Central memory CD4-positive, alpha-beta T cell (primary cell): ENCODE measurements around the gene ACY1.

Experiments
- DNase-seq: peaks from one replicate; pipeline ENCODE4 v3.0.0; 2022
- total RNA-seq, 3 experiments: gene quantifications; one replicate each; lab custom pipeline; 2026; lab: John Stamatoyannopoulos, UW

Gene ACY1
- total RNA-seq: 0.22 to 1.6 (median 0.96) reads per million in 3 experiments

DNA sequence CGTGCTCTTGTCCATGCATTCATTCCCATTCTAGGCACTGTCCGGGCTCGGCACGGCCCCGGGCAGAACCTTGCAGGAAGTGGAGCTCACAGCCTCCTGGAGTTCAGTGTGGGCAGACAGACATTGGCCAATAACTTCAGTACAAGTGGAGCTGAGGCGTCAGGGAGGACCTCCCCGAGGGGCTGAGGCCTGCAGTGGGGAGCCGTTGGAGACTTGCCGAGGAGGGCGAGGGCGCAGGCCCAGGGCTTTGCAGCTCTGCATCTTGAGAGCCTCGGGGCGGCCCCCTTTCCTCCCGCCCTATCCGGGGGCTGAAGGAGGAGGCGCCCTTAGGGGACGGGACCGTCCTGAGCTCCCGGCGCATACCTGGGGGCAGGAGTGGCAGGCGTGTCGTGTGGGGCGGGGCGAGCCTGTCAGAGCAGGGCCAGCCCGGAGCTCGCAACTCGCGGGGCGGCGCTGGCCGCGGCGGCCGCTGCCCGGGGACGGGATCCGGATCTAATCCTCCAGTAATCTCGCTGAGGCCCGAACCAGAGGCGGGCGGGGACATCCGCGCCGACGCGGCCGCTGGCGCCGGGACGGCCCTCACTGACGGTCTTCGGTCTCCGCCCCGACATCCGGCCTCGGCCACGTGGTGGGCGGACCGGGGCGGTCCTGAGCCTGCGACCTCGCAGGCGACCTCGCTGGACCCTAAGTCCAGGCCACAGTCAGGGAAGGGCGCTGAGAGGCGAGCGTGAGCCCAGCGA, at the start of gene ACY1:
ACY1 (plus strand) TSS at position 698 of the 740 bp plus-strand sequence. CDS start 530 bp downstream, outside the sequence.
- DNase-seq: peak; percentile 61

DNA sequence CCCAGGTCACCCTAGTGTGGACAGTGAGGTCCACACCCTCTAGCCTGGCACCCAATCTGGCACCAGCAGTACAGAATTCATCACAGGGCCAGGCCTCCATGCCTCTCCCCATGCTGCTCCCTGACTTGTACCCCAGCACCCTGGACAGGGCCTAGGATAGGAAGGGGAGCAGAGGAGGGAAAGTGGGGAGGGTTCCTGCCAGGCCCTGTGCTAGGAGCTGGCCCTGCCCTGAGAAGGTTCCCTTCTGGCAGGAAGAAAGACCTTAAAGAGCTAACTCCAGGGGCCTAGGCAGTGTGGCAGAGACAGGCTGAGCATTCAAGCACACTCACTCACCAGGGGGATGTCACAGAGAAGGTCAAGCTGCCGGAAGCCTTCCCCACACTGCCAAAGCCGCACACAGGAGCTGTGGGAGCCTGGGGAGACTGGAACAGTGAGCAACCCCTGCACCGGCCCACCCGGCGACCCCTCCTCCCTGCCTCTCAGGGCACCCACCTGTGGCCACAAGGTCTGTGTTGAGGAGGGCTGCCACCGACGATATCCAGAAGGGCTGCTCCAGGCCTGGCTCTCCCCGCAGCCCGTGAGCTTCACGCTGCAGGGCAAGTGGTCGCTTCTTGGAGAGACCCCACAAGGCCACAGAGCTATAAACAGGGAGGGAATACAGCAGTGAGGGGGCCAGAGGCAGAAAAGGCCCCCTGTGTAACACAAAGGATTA, 49.0 kb upstream of the ACY1 start:
- no peak for DNase-seq

DNA sequence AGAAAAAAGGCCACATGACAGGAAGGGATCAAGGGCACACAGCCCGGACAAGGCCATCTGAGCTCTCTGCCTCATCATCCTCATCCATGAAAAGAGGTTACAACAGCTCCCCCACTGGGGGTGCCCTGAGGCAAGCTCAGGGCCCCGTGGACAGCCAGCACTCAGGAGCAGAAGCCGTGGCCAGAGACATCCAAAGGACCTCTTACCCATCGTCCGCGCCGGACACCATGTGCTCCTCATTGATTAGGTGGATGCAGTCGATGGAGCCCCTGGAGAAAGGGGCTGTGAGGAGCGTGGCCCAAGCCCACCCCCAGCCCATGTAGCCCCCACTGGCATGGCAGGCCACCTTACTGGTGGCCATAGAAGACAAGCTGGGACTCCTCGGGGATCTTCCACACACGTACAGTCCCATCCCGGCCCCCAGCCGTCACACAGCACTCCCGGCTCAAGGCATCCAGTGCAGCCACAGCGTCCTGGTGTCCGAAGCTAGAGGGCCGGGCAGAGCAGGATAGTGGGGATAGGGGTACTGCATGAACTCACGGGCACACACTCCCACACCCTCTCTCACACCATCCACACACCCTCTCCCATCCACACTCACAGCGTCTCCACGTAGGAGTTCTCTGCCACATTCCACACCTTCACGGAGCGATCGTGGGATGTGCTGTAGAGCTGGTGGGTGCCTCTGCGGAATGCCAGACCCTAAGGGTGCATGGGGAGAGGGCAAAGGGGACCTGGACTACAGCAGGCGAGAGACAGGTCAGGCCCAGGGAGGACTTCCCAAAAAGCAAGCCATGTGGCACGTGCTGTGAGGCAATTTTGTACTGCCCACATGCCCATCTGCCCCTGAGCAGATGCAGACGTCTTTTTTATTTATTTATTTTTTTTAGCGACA, 48.1 kb upstream of the ACY1 start:
- DNase-seq: no peak

DNA sequence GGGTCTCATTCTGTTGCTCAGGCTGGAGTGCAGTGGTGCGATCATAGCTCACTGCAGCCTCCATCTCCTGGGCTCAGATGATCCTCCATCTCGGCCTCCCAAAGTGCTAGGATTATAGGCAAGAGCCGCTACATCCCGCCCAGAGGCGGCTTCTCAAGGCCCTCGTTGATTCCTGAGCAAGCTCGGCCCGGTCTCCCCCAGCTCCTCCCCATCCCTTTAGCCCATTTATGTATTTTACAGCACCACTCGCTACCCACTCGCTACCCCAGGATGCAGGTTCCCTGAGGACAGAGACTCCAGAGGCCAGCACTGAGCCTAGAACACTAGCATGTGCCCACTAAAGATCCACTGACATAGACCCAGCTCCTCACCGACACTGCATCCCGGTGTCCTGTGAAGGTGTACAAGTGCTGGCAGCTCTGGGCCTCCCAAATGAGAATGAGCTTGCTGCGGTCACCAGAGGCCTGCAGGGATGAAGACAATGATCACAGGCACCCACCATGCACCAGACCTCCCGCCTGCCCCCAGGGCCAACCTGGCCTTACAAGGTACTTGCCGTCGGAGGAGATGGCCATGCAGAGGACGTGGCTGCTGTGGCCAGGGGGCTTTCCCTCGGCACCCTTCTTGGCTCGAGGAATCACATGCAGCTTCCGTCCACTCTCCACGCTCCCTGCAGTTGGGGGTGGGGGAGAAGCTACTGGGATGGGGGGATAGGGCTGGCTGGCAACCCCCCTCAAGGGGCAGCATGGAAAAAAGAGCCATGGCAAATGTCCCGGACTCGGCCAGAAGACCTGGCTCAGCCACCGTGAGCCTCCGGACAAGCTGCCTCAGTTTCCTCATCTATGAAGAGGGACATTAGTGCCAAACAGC, 47.2 kb upstream of the ACY1 start:
- DNase-seq: no peak

DNA sequence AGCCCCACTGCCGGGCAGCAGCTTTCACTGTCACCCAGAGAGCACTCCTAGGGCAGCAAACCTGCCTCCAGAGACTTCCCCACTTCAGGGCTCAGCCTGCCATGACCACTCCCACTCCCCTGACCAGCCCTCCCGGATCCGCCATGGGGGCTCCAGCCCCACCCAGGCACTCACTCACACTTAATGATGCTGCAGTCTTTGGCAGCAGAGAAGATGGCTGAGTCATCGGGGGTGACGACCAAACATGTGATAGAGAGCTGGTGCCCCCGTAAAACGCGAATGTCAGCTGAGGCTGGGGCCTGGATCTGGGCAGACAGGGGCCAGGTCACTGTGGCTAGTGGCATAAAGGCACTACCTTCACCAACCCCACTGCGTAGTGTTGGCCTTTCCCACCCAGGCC, 46.3 kb upstream of the ACY1 start:
- no peak for DNase-seq

DNA sequence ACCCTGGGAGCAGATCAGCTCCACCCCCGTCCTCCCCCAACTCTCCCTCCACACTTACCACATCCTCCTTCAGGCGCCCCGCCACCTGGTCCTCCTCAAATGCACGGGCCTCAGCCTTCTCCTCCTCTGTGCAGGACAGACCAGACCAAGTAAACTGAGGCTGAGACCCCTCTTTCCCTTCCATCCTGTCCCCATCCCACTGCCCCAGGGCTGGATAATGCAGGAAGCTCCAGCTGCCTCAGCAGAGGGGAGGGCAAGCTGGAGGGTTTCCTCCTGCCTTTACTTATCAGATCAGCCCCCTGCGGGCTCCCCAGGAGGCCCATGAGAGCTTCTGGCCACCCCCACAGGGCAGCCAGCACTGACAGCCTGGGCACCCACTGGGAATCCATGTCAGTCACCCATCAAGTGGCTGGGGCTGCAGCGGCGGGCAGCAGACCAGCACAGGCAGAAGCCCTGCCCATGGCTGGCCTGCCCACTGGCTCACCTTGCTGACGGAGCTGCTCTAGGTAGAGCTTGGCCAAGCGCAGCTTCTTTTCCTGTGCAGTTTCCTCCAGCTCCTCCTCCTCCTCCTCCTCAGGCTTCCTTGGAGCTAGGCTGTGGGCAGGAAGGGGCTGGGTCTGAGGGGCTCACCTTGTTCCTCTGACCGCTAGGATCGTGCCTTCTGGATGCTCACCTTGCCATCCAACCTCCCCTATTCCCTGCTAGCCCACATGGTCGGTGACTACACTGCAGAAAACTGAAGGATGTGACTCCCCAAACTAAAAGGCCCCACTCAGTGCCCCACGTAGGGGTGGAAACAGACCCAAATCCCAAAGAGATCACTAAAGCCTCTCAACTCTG, 45.5 kb upstream of the ACY1 start:
- no peak for DNase-seq

DNA sequence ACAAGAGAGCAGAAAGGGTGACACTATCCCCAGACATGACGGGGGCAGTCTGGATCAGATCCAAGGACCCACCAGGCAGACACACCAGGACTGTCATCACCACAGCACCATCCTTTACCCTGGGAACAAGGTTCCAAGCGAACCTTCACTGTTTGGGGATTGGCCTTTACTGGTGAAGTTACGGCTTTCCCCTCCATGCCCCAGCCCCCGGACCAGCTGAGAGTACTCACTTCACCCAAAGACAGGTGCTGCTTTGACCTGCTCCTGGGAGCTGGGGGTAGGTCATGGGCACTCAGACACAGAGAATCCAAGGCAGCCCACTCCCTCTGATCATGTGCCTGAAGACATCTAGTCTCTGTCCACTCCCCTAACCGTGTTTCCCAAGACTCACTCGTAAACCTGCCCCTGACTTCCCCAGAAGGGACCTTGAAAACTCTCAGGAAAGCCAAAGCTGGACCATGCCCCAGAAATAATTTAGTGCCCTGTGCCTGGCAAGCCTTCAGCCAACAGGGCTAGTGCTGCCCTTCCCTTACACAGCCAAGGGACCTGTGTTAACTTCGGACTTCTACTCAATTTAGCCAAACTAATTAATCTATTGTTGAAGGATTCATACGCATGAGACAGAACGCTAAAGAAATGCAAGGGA, 44.4 kb upstream of the ACY1 start:
- DNase-seq: no peak

DNA sequence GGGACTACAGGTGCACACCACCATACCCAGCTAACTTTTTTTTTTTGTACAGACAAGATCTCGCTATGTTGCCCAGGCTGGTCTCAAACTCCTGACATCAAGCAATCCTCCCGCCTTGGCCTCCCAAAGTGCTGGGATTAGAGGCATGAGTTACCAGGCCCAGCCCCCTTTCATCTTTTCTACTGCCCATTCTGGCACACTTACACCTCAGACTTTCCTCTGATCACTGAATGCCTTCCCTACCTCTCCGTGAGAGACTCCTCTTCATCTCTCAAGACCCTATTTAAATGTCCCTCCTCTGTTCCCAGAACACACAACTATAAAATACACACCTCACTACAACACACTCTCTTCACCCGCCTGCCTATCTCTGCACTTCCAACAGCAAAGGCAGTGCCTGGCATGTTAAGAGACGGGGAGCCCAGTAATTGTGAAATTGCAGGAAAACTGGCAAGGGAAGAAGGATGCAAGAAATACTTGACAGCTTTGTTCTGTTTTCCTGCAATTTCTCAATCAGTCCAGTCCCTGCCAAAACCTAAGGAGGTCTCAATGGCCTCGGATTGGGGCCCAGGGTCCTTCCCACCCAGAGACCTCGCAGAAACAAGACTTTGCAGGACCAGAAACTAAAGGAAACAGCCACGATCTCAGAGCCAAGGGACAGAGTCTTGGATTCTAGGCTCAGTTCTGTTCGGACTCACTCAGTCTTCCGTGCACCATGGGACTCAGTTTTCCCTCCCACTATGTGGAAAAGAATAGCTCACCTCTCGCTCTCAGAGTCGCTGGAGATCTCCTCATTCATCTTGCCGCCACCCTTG, 42.5 kb upstream of the ACY1 start:
- DNase-seq: no peak

DNA sequence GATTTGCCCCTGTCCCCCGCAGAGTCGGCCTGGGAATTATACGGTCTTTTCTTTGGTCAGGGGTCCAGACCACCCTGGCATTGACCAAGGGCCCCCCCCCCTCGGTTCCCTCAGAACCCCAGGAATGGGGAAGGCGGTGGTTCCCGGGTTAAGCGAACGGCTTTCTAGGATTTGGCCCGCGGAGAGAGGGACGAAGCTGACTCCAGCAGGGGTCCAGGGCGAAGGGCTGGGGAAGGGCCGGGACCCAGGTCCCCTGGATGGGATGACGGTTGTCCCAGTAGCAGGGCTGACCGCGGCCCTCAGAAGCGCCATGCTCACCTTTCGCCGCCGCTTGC, 41.9 kb upstream of the ACY1 start:
- no peak for DNase-seq

DNA sequence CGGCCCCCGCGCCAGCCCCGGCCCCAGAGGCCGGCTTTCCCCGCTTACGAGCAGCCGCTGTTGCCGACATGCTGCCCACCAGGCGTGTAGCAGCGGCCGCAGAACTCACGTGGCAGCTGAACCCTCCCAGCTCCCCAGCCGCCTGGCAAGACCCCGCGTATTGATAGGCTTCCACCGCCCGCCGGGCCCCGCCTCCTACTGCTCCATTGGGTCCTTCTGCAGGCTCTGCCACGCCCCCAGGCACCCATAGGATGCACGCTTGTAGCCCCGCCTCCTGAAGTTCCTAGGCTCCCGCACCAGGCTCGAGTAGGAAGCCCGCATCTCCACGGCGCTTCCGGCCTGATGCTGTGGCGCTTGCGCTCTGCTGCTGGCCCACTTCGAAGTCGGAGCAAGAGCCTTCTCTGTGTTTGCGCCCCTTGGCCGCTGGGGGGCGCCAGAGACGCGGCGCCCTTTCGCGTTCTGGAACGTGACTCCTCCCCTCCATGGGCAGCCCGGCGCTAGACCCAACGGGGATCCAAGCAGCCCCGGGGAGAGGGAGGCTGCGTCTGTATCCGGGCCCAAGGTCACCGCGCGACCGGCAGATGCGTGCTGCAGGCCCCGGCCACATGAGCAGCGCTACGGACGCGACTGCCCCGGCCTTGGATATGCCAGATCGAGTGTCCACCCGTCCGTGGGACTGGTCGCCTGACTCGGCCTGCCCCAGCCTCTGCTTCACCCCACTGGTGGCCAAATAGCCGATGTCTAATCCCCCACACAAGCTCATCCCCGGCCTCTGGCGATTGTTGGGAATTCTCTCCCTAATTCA, 41.3 kb upstream of the ACY1 start, which contains the start of the genes PARP3 and RRP9:
PARP3 (plus strand) TSS at position 566 of the 805 bp plus-strand sequence. CDS start 993 bp downstream, outside the sequence.
RRP9 (minus strand) TSS at position 107 of the 805 bp plus-strand sequence; CDS start at position 70, 37 bp downstream.
- peak; percentile 100 for DNase-seq

DNA sequence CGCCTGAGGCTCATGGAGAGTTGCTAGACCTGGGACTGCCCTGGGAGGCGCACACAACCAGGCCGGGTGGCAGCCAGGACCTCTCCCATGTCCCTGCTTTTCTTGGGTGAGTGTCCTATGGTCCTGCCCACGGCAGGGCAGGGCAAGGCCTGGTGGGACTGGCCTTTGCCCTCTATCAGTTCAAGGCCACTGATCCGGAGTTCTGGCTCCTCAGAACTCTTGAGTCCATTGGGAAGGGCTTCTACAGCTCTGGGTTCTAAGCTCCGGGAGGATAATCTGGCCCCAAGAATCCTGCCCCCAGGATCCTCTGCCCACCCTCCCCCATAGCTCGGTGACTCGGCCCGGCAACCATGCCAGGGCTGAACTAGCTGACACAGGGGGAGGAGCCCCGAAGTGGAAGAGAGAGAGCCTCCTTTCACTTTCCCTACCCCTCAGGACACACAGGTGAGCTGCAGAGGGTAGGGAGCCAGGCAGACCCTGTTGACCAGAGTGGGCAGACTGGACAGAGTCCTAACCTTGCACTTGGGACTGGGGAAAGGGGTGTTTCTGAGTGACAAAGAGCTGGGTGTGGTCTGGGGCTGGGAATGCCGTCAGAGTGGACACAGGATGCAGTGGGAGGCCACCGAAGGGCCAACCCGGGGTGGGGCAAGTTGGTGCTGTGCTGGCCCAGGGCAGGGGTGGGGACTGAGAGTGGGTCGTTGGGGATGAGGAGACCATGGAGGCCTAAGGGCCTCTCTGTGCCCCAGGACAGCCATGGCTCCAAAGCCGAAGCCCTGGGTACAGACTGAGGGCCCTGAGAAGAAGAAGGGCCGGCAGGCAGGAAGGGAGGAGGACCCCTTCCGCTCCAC, 40.5 kb upstream of the ACY1 start:
- DNase-seq: peak; percentile 48

DNA sequence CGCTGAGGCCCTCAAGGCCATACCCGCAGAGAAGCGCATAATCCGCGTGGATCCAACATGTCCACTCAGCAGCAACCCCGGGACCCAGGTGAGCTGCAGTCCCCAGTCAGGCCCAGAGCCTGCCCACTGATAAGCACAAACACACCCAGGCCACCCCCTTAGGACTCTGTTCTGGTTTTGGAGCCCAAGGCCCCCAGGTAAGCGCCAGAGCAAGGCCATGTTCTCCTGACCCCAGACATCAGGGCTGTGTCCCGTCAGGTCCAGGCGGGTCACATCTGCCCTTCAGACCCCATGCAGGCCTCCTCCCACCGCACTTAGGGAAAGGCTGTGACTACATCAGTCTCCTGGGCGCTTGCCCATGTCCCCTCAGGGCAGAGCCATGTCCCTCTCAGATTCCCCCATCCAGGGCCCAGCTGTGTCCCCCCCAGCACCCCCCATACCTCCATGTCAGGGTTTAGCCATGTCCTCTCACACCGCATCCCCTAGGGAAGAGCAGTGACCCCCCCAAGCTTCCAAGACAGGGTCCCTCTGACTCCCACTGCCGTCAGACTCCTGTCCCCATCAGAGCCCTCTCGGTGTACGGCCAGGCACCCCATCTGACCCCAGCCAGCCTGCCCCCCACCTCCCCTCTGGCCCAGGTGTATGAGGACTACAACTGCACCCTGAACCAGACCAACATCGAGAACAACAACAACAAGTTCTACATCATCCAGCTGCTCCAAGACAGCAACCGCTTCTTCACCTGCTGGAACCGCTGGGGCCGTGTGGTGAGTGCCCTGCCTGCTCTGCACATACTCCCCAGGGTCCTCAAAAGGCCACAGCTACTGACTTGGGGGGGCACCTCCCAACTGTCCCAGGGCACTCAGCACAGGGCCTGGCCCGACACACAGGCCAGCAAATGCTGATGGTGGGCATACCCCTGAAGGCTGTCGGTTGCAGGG, 39.6 kb upstream of the ACY1 start:
- DNase-seq: no peak

DNA sequence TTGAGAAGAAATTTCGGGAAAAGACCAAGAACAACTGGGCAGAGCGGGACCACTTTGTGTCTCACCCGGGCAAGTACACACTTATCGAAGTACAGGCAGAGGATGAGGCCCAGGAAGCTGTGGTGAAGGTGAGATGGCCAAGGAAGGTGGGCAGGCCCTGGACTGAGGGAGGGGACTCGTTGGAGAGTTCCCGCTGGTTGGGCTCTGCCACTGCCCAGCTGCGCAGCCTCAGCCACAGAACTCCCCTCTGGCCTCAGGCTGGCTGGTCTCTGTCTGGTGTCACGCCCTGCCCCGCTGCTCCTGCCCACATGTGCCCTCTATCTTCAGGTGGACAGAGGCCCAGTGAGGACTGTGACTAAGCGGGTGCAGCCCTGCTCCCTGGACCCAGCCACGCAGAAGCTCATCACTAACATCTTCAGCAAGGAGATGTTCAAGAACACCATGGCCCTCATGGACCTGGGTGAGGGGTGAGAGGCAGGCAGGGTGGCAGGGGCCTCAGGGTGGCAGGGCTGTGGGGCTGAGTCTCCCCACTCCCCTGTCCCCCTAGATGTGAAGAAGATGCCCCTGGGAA, 38.8 kb upstream of the ACY1 start:
- DNase-seq: no peak

DNA sequence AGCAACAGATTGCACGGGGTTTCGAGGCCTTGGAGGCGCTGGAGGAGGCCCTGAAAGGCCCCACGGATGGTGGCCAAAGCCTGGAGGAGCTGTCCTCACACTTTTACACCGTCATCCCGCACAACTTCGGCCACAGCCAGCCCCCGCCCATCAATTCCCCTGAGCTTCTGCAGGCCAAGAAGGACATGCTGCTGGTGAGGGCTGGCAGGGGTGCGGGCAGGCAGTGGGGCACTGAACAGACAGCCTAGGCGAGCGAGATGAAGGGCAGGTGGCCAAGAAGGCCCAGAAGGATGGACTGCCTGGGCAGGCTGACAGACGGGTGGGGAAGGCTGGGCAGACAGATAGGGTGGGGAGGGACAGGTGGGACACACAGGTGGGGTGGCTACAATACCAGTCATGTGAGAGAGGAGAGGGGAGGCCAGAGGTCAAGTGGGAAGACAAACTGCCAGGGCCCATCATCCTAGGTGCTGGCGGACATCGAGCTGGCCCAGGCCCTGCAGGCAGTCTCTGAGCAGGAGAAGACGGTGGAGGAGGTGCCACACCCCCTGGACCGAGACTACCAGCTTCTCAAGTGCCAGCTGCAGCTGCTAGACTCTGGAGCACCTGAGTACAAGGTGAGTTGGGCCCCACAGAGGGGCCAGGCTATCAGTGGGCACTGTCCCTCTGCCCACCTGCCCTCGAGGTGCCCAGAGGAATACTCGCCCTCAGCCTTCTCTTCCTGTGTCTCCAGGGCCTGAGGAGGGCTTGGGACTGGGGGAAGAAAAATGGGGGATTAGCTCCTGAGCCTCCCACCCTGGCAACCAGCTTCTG, 38.1 kb upstream of the ACY1 start:
- DNase-seq: no peak
